Suprapubic skin (tissue), 4 donors: Measurements from ENCODE around the gene SLC34A1. TPM values are rescaled to one million over a fixed set of nuclear protein-coding genes. Genes with fewer than 3 reads are reported as not detected.

Source experiments
- DNase-seq, 2 donors: peaks; one replicate each; pipeline ENCODE4 v3.0.0-alpha.2; 2019; ENCODE audit warnings: low spot score in 2 of 2
- H3K27ac ChIP-seq: fragments of 200-600 bp; sonication (generic); one replicate; pipeline ENCODE4 v1.5.1; 2019
- H3K27me3 ChIP-seq: fragments of 200-600 bp; sonication (generic); one replicate; pipeline ENCODE4 v1.5.1; 2019
- H3K36me3 ChIP-seq: fragments of 200-600 bp; sonication (generic); one replicate; pipeline ENCODE4 v1.5.1; 2019
- H3K4me1 ChIP-seq: fragments of 200-600 bp; sonication (generic); one replicate; pipeline ENCODE4 v1.5.1; 2019
- H3K4me3 ChIP-seq: fragments of 200-600 bp; sonication (generic); one replicate; pipeline ENCODE4 v1.5.1; 2019; ENCODE audit warnings: mild to moderate bottlenecking
- H3K9me3 ChIP-seq: fragments of 200-600 bp; sonication (generic); one replicate; pipeline ENCODE4 v1.5.1; 2019
- CTCF ChIP-seq, 2 donors: fragments of 200-600 bp in 1 of 2; fragments of 450-650 bp in 1 of 2; sonication (generic) in 1 of 2; IDR thresholded peaks; one replicate each; pipeline ENCODE4 v1.5.1; 2016 to 2019; ENCODE audit warnings: antibody characterized with exemption in 2 of 2, mild to moderate bottlenecking in 1 of 2, moderate library complexity in 1 of 2
- EP300 ChIP-seq: sonication (generic); formaldehyde crosslinking; IDR thresholded peaks from one replicate; pipeline ENCODE4 v1.6.1; 2017; ENCODE audit warnings: antibody characterized with exemption
- POLR2A ChIP-seq, 2 donors: fragments of 450-650 bp; IDR thresholded peaks; one replicate each; pipeline ENCODE4 v1.6.1; 2017; ENCODE audit warnings: antibody characterized with exemption in 2 of 2, mild to moderate bottlenecking in 2 of 2, moderate library complexity in 2 of 2
- POLR2AphosphoS5 ChIP-seq, 3 donors: sonication (generic); formaldehyde crosslinking; IDR thresholded peaks; one replicate each; pipeline ENCODE4 v1.6.1; 2017; ENCODE audit warnings: antibody characterized with exemption in 3 of 3
- WGBS: methylation state at CpG from one replicate; pipeline ENCODE4 v1.1.5; 2018; 5-methylcytosine and 5-hydroxymethylcytosine counted together
- total RNA-seq, 4 donors: library from RNA; depleted of rRNA; stranded (reverse); fragments of >200 nt; gene quantifications; one replicate each; pipeline ENCODE4 v1.1.0, GENCODE V29; 2016

Gene SLC34A1
- total RNA-seq, 4 donors from 2014 or later = 0.29 TPM; not detected in 3

GRCh38 chr5:177366528-177367322, 17.5 kb upstream of the SLC34A1 start:
- TF ChIP-seq EP300 (no peak), POLR2AphosphoS5 (IDR thresholded peaks at IDR 0.05) (no peak)
- peaks cover 83% of the 10 kb centered on the region for H3K4me1 ChIP-seq
- WGBS = 12% methylated on average over 34 of the region's 36 CpGs
- DNase-seq = peak; percentile 93
- peak overlapping the region; percentile 46 for H3K4me3 ChIP-seq
- H3K36me3 ChIP-seq = no peaks in the 10 kb centered on the region
- no peaks in the 10 kb centered on the region for H3K27me3 ChIP-seq
- peak overlapping the region; percentile 83 for H3K27ac ChIP-seq
- no peaks in the 10 kb centered on the region for H3K9me3 ChIP-seq

GRCh38 chr5:177367323-177367848, 16.8 kb upstream of the SLC34A1 start:
- Histone ChIP-seq H3K4me3 (peak overlapping the region; percentile 46), H3K36me3 (no peaks in the 10 kb centered on the region), H3K4me1 (peaks cover 84% of the 10 kb centered on the region), H3K9me3 (no peaks in the 10 kb centered on the region), H3K27me3 (no peaks in the 10 kb centered on the region), H3K27ac (peak overlapping the region; percentile 83)
- TF ChIP-seq POLR2AphosphoS5 (IDR thresholded peaks at IDR 0.05) (no peak), EP300 (no peak), CTCF (IDR thresholded peaks at IDR 0.05) (no peak), POLR2A (IDR thresholded peaks at IDR 0.05) (no peak)
- DNase-seq = no peak
- WGBS = no CpG with 5 or more reads among the region's 46 CpGs

- Histone ChIP-seq H3K36me3 (no peaks in the 10 kb centered on the region), H3K27ac (no peak overlapping the region), H3K9me3 (no peaks in the 10 kb centered on the region), H3K27me3 (no peaks in the 10 kb centered on the region), H3K4me3 (peak overlapping the region; percentile 46), H3K4me1 (peaks cover 84% of the 10 kb centered on the region)
- WGBS = 84% methylated on average over 20 of the region's 29 CpGs
- TF ChIP-seq EP300 = no peak
- no peak for TF ChIP-seq POLR2AphosphoS5 (IDR thresholded peaks at IDR 0.05)
- no peak for TF ChIP-seq CTCF (IDR thresholded peaks at IDR 0.05)
- TF ChIP-seq POLR2A (IDR thresholded peaks at IDR 0.05) = no peak
- DNase-seq = no peak
Observed at GRCh38 chr5:177367981-177368868, 16.0 kb upstream of the SLC34A1 start.

- TF ChIP-seq POLR2AphosphoS5 (IDR thresholded peaks at IDR 0.05) = no peak
- TF ChIP-seq EP300 = no peak
- TF ChIP-seq CTCF (IDR thresholded peaks at IDR 0.05) = peak; percentile 20 to 74
- no peak for TF ChIP-seq POLR2A (IDR thresholded peaks at IDR 0.05)
- Histone ChIP-seq H3K27ac (no peak overlapping the region), H3K9me3 (no peaks in the 10 kb centered on the region), H3K36me3 (no peaks in the 10 kb centered on the region), H3K4me3 (no peak overlapping the region), H3K4me1 (peaks cover 82% of the 10 kb centered on the region), H3K27me3 (no peaks in the 10 kb centered on the region)
- 62% methylated on average over 5 of the region's 5 CpGs for WGBS
- DNase-seq = no peak
Observed at GRCh38 chr5:177368869-177369644, 15.2 kb upstream of the SLC34A1 start.
